Tibial artery (tissue), 4 donors: ENCODE data around the gene CFAP298.
"Not testable (repeated sequence)": the region's sequence is repeated elsewhere in the genome, so short reads cannot be mapped to it uniquely, and the experiment has no call there.

Experiments used
- DNase-seq, 2 donors: peaks; one replicate each; pipeline ENCODE4 v3.0.0-alpha.2; 2019
- H3K27ac ChIP-seq, 2 donors: fragments of 200-600 bp; sonication (generic) in 1 of 2; 1 replicate in 1 of 2; 2 replicates in 1 of 2; pipeline ENCODE4 v1.5.1; 2018 to 2019; ENCODE audit warnings: mild to moderate bottlenecking in 1 of 2
- H3K27me3 ChIP-seq, 2 donors: fragments of 200-600 bp; sonication (generic) in 1 of 2; one replicate each; pipeline versions ENCODE4 v1.5.1 to v1.6.0; 2016 to 2019
- H3K36me3 ChIP-seq, 3 donors: fragments of 200-600 bp; sonication (generic) in 2 of 3; one replicate each; pipeline ENCODE4 v1.5.1; 2016 to 2019; ENCODE audit warnings: mild to moderate bottlenecking in 2 of 3
- H3K4me1 ChIP-seq, 4 donors: fragments of 200-600 bp; sonication (generic) in 2 of 4; 1 replicate in 3 of 4; 2 replicates in 1 of 4; pipeline ENCODE4 v1.5.1; 2016 to 2019
- H3K4me3 ChIP-seq, 2 donors: fragments of 200-600 bp; sonication (generic) in 1 of 2; 1 replicate in 1 of 2; 2 replicates in 1 of 2; pipeline ENCODE4 v1.5.1; 2018 to 2019; ENCODE audit warnings: mild to moderate bottlenecking in 2 of 2
- H3K9me3 ChIP-seq, 3 donors: fragments of 200-600 bp; sonication (generic) in 1 of 3; one replicate each; pipeline ENCODE4 v1.5.1; 2016 to 2019
- intact Hi-C: fragments of 100-400 bp; cut with DNase I; formaldehyde crosslinking; loops from one replicate; pipeline ENCODE4 v1.15.0; 2023; ENCODE audit warnings: low total_unique reads
- TF ChIP-seq, protein P1 (sequence below), 2 experiments: fragments of 200-600 bp in 1 of 2; fragments of 450-650 bp in 1 of 2; IDR thresholded peaks; one replicate each; pipeline ENCODE4 v1.5.1; 2017 to 2019; ENCODE audit warnings: antibody characterized with exemption in 2 of 2, mild to moderate bottlenecking in 1 of 2, moderate library complexity in 1 of 2

The CFAP298 gene

DNA sequence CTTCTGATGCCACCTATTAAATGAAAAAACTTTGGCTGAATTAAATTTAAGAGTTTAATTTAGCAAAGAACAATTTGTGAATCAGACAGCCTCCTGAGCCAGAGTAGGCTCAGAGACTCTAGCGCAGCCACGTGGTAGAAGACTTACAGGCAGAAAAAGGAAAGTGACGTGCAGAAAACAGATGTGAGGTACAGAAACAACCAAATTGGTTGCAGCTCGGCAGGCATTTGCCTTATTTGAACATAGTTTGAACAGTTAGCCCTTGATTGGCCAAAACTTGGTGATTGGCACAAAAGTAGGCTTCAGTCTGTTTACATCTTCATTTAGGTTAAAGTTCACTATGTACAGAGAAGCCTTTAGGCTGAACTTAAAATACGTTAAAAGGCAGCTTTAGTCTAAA is 49.8 kb downstream of the CFAP298 start:
- peaks cover 0 to 17% (median 0%) of the 10 kb centered on the region in 4 donors for H3K4me1 ChIP-seq
- DNase-seq, result peak in 1 of 2 donors; percentile 50
- intact Hi-C loops, result no loop called here
- H3K36me3 ChIP-seq, result no peaks in the 10 kb centered on the region
- no peaks in the 10 kb centered on the region for H3K27me3 ChIP-seq
- no peaks in the 10 kb centered on the region for H3K9me3 ChIP-seq
- no peak overlapping the region for H3K4me3 ChIP-seq
- H3K27ac ChIP-seq, result peak overlapping the region; percentile 32 to 42
- TF ChIP-seq, protein P1, sequence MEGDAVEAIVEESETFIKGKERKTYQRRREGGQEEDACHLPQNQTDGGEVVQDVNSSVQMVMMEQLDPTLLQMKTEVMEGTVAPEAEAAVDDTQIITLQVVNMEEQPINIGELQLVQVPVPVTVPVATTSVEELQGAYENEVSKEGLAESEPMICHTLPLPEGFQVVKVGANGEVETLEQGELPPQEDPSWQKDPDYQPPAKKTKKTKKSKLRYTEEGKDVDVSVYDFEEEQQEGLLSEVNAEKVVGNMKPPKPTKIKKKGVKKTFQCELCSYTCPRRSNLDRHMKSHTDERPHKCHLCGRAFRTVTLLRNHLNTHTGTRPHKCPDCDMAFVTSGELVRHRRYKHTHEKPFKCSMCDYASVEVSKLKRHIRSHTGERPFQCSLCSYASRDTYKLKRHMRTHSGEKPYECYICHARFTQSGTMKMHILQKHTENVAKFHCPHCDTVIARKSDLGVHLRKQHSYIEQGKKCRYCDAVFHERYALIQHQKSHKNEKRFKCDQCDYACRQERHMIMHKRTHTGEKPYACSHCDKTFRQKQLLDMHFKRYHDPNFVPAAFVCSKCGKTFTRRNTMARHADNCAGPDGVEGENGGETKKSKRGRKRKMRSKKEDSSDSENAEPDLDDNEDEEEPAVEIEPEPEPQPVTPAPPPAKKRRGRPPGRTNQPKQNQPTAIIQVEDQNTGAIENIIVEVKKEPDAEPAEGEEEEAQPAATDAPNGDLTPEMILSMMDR (IDR thresholded peaks at IDR 0.05), result peak; percentile 25 to 30

DNA sequence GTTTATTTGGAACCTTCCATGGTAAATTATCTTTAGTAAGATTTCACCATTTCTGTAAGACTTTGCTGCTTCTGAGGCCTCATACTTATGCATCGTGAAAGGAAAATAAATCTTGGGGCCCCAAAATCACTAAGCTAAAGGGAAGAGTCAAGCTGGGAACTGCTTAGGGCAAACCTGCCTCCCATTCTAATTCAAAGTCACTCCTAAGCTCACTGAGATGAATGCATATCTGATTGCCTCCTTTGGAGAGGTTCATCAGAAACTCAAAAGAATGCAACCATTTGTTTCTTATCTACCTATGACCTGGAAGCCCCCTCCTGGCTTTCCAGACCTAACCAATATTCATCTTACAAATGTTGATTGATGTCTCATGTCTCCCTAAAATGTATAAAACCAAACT is 50.7 kb downstream of the CFAP298 start:
- DNase-seq, H3K4me3 ChIP-seq, H3K27me3 ChIP-seq, H3K9me3 ChIP-seq, H3K36me3 ChIP-seq, intact Hi-C loops: not testable (repeated sequence)
- Histone ChIP-seq H3K27ac (peak overlapping the region; percentile 32 to 42), H3K4me1 (peaks cover 0 to 15% (median 0%) of the 10 kb centered on the region in 4 donors)

DNA sequence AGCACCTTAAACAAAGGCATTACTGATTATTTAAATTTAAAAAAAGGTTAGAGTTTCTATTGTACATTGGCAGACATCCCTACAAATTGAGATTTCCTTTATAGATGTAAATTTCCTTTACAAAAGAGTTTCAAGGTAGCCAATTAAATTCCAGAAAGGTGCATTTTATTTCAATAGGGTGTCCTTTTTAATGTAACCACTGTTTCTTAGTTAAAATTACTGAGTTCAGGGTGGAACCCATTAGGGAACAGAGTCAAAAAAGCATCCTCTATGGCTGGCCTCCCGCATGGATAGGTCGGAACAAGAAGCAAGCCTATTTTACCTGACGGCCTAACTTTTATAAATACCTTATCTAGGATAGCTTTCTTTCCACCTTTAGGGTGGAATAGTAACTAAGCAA is 51.3 kb downstream of the CFAP298 start:
- DNase-seq, result no peak
- Histone ChIP-seq H3K27me3 (no peaks in the 10 kb centered on the region), H3K4me1 (peaks cover 0 to 10% (median 0%) of the 10 kb centered on the region in 4 donors), H3K36me3 (no peaks in the 10 kb centered on the region), H3K27ac (no peak overlapping the region), H3K9me3 (no peaks in the 10 kb centered on the region), H3K4me3 (no peak overlapping the region)
- intact Hi-C loops, result no loop called here
- TF ChIP-seq, protein P1 (IDR thresholded peaks at IDR 0.05), result no peak

DNA sequence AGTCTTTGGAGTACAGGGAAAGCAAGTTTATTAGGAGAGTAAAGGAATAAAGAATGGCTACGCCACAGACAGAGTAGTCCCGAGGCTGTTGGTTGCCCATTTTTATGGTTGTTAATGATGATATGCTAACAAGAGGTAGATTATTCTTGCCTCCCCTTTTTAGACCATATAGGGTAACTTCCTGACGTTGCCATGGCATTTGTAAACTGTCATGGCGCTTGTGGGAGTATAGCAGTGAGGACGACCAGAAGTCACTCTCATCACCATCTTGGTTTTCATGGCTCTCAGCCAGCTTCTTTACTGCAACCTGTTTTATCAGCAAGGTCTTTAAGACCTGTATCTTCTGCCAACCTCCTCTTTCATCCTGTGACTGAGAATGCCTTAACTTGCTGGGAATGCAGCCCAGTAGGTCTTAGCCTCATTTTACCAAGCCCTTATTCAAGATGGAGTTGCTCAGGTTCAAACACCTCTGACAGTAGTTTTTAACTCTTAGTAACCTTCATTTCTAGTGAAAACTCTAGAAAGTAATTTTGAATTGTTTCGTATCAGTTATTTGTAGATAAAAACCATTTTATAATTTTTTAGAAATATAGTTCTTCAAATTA is 53.1 kb downstream of the CFAP298 start:
- Histone ChIP-seq H3K36me3 (no peaks in the 10 kb centered on the region), H3K9me3 (no peaks in the 10 kb centered on the region), H3K4me3 (no peak overlapping the region), H3K27ac (no peak overlapping the region), H3K27me3 (no peaks in the 10 kb centered on the region), H3K4me1 (peaks cover 0 to 3% (median 0%) of the 10 kb centered on the region in 4 donors)
- intact Hi-C loops, result no loop called here
- no peak for DNase-seq
- TF ChIP-seq, protein P1 (IDR thresholded peaks at IDR 0.05), result no peak

DNA sequence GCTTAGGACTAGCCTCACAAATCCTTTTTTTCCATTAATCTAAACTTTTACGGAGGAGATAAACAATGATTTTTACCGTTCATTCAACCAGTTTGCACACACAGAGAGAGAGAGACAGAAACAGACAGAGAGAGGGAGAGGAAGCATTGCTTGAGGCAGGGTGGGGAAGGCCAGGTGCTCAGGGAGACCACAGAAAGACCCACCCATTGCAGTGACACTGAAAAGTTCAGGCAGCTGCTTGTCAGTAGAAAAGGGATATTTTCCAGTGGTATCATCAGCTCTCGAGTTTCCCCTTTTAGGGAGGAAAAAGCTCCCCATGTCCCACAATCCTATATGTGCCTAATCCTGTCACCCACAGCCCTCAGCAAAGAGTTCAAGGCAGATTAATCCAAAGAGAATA is 54.1 kb downstream of the CFAP298 start:
- no peaks in the 10 kb centered on the region for H3K36me3 ChIP-seq
- TF ChIP-seq, protein P1 (IDR thresholded peaks at IDR 0.05), result no peak
- intact Hi-C loops, result no loop called here
- no peak for DNase-seq
- no peak overlapping the region for H3K27ac ChIP-seq
- no peaks in the 10 kb centered on the region for H3K9me3 ChIP-seq
- peaks cover 0 to 3% (median 0%) of the 10 kb centered on the region in 4 donors for H3K4me1 ChIP-seq
- H3K27me3 ChIP-seq, result no peaks in the 10 kb centered on the region
- H3K4me3 ChIP-seq, result no peak overlapping the region

DNA sequence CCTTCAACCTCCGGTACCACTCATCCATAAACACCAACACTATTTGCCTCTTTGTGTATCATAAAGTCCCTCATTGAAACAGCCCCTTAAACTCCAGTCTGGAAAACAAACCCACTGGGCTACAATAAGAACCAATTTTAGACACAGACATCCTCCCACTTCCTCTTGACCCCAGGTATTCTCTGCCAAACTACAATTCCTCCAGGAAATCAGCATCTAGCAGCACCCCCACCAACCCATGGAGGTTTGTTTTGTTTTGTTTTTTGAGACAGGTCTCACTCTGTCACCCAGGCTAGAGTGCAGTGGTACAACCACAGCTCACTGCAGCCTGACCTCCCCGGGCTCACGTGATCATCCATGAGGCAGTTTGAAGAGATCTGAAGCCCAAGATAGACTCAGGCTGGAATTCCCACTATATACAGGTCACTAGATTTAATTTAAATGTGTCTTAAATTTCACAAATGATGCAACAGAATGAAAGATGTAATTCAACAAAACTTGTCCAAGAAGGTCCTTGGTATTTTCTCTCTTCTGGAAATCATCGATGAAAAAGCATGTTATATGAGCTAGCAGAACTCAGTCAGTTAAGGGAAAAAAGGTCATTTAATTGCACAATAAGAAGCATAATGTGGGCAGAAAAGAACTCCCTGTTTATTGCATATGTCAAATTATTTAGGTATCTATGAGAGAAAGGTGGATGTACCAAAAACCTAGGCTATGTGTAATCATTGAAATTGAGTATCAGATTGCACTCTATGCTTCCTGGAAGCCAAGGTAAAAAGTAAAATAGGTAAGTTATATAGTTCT is 57.1 kb downstream of the CFAP298 start:
- Histone ChIP-seq H3K27ac (no peak overlapping the region), H3K27me3 (no peaks in the 10 kb centered on the region), H3K4me1 (no peaks in the 10 kb centered on the region), H3K36me3 (no peaks in the 10 kb centered on the region), H3K9me3 (no peaks in the 10 kb centered on the region), H3K4me3 (no peak overlapping the region)
- intact Hi-C loops, result no loop called here
- TF ChIP-seq, protein P1 (IDR thresholded peaks at IDR 0.05), result no peak
- no peak for DNase-seq
